ENCODE data around the gene DUSP2. TPM values are rescaled to one million over a fixed set of nuclear protein-coding genes. Genes with fewer than 3 reads are reported as not detected.

DUSP2 gene
- total RNA-seq, 1 experiment from 2014 or later = 0.84 TPM

DNA sequence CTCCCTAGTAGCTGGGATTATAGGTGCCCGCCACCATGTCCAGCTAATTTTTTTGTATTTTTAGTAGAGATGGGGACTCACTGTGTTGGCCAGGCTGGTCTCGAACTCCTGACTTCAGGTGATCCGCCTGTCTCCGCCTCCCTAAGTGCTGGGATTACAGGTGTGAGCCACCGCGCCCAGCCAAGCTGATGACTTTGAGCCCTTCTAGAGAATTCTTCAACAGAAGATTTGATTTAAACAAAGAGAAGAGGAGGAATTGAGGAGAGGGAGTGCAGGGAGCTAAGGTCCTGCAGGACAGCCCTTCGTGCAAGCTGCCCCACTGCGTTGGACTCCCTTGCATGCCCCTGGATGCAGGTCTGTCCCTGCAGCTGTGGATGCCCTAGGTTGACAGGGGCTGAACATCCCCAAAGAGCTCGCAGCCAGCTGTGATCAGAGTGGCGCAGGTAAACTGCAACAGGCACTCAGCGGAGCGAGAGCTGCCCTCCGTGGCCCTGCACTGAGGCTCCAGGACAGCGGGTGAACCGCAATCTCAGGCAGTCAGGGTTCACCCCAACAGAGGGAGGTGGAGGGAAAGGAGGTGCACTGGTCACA lies 42.5 kb downstream of the DUSP2 start:
- DNase-seq (ENCODE audit: low read depth) = no peak

DNA sequence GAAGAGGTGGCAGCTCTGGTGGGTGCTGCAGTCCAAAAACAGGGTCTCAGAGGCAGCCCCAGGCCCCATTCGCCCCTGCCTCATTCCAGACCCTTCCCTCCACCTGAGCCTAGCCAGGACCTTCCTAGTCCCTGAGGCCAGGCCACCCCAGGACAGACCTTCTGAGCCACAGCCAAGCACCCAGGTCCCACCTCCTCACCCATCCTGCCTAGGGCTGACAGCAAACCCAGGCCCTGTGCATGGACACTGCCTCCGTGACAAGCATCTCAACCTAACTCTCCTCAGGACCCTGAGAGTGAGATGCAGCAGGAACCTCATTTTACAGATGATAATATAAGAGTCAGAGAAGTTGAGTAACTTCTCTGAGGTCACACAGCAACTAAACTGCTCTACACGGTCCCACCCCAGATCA lies 44.3 kb downstream of the DUSP2 start:
- no peak for DNase-seq (ENCODE audit: low read depth)

DNA sequence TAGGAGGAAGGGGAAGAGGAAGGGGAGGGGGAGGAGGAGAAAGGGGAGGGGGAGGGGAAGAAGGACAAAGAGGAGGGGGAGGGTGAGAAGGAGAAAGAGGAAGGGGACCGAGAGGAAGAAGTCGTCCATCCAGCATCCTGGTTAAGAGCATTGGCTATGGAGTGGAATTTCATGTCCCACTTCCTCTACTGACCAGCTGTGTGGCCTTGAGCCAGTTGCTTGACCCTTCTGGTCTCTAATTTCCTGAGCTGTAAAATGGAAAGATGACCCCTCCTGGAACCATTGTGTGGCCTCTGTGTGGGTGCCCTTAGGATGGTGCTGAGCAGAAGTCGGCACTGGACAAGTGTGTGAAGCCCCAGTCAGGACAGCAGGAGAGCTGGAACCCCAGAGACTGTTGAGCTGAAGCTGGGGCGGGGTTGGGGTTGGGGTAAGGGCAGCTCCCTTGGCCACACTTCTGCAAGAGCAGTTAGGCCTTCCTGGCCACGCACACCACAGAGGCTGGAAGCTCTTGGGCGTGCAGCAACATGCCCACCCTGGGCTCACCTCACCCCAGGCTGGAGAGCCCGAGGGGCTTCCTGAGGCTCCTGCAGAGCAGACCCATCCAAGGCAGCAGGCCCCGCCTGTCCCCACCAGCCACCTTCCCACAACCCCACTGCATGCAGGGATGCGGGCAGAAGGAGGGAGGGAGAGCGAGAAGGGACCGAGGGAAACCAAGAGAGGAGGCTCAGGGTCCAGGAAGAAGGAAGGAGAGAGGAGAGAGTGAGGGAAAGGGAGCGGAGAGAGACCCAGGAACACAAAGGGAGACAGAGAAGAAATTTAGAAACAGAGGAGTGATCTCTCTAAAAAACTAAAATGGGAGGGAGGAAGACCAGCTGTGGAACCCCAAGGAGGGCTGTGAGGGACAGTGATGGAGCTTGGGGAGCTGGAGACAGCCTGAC lies 45.1 kb downstream of the DUSP2 start:
- DNase-seq (ENCODE audit: low read depth) = no peak

DNA sequence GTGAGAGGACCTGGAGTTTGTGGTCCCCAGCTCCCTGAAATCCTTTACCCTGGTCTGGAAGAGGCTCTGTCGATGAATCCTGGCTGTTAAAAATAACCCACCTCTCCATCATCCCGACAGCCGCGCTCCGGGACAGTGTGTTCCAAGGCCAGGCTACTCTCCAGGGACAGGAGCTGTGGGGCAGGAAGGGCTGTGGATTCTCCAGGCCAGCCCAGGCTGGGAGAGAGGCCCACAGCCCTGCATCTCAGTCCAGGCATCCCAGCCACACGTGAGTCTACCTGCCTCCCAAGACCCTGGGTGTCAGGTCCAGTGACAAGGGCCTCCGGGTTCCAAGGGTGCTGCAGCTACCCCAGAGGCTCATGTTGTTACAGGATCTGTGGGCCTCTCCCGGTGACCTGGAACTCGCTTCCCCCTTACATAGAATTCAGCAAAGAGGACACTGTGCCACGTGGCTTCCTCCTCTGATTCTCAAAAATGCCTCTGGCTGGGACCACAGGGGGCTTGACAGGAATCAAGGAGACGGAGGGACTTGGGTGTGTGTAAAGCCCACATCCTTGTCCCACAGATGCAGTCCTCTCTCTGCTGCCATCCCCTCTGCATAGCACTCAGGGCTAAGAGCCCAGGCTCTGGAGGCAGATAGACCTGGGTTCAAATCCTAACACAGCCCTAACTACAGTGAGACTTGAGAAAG lies 46.2 kb downstream of the DUSP2 start:
- no peak for DNase-seq (ENCODE audit: low read depth)

DNA sequence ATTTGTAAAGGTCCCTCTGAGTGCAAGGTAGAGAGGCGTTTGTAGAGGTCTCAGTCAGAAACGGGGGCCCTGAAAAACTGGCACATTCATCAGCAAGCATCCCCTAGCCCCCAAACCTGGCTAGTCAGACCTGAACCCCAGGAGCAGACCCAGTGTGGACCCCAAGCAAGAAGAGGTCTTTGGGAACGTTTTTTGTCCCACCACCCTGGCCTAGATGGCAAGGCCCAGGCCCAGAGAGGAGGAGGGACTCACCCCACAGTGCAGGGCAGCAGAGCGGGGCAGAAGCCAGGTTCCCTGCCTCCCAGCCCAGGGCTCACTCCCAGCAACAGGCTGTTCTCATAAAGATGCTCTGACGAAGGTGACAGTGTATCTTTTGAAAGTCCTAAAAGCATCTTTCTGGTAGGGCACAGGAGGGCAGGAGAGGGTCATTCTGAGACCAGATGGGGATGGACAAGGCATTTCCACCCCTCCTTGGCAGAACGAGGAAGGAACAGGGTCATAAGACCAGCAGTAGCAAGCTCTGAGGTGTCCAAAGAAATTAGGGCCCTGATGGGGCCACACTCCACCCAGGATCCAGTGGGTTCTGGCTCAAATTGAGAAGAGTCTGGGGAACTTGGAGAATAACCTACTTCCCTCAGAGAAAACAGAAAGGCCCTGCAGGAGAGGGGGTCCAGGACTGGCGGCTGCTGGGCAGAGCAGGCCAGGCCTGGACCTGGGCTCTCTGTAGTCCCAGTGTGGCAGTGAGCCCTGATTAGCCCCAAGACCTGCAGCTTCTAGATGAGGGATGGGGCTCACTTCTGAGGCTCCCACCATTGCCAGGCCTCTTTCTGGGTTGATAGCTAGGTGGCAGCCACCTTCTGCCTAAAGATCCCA lies 47.1 kb downstream of the DUSP2 start:
- DNase-seq (ENCODE audit: low read depth) = no peak

DNA sequence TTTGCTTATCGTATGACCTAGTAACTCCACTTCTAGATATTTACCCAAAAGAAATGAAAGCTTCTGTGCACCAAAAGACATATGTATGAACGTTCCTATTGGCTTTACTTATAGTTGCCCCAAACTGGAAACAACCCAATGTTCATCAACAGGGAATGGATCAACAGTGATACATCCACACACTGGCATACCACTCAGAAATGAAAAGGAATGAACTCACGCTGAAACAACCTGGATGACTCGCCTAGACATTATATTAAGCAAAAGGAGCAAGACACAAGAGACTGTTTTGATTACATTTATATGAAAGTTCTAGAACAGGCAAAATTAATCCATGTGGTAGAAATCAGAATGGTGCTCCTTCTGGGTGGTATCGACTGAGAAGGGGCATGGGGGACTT lies 47.8 kb downstream of the DUSP2 start:
- no peak for DNase-seq (ENCODE audit: low read depth)

DNA sequence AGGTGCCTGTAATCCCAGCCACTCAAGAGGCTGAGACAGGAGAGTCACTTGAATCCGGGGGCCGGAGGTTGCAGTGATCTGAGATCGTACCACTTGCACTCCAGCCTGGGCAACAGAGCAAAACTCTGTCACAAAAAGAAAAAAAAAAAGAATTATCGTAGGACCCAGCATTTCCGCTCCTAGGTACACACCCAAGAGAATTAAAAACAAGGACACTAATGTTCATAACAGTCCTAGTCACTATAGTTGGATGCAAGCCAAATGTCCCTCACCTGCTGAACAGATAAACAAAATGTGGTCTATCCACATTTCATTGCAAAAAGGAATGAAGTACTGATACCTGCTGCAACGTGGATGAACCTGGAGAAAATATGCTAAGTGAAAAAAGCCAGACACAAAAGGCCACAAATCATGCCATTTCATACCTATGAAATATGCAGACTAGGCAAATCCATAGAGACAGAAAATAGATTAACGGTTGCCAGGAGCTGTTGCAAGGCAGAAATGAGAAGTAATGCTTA lies 50.1 kb downstream of the DUSP2 start:
- no peak for DNase-seq (ENCODE audit: low read depth)

DNA sequence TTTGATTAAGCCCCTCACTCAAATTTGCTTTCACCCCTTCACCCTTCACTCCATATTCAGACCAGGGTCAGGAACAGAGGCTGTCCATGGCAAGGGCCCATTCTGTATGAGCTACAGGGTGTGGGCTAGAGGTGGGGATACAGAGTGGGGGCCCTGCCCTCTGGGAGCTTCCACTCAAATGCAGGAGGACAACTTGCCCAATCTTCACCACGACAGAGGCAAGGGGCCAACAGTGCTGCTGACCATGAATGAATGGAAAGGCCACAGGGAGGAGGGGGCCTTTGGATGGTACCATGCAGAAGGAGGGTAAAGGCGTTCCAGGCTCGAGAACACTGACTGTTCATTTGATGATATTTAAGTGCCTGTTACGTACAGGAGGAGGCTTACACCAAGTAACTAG lies 51.7 kb downstream of the DUSP2 start:
- no peak for DNase-seq (ENCODE audit: low read depth)

Other genes starting within 250 kb of the DUSP2 start
- gene ANKRD36C, start 153.6 kb downstream of the DUSP2 start, total RNA-seq (2014; rRNA removed; shearing (Covaris generic)) = 11.9 and 14.3 TPM in 2 replicates
- not detected in 2 replicates for gene GPAT2, start 110.5 kb downstream of the DUSP2 start, total RNA-seq (2014; rRNA removed; shearing (Covaris generic))
- not detected in 2 replicates for gene ADRA2B, start 28.9 kb downstream of the DUSP2 start, total RNA-seq (2014; rRNA removed; shearing (Covaris generic))
- gene ASTL, start 6.9 kb downstream of the DUSP2 start, total RNA-seq (2014; rRNA removed; shearing (Covaris generic)) = not detected in 2 replicates
- 131 and 142 TPM in 2 replicates for gene STARD7, start 63.4 kb upstream of the DUSP2 start, total RNA-seq (2014; rRNA removed; shearing (Covaris generic))
- gene TMEM127, start 120.6 kb upstream of the DUSP2 start, total RNA-seq (2014; rRNA removed; shearing (Covaris generic)) = 21.3 and 23.5 TPM in 2 replicates
- gene CIAO1, start 120.8 kb upstream of the DUSP2 start, total RNA-seq (2014; rRNA removed; shearing (Covaris generic)) = 116 and 147 TPM in 2 replicates
- gene SNRNP200, start 160.1 kb upstream of the DUSP2 start, total RNA-seq (2014; rRNA removed; shearing (Covaris generic)) = 46.1 and 49.3 TPM in 2 replicates
- gene ITPRIPL1, start 179.9 kb upstream of the DUSP2 start, total RNA-seq (2014; rRNA removed; shearing (Covaris generic)) = 14.5 and 15.9 TPM in 2 replicates
- gene NCAPH, start 190.3 kb upstream of the DUSP2 start, total RNA-seq (2014; rRNA removed; shearing (Covaris generic)) = 58.5 and 69.2 TPM in 2 replicates